Omental fat pad (tissue), 4 donors: ENCODE results near the gene PLXNA4. TPM values are rescaled to one million over a fixed set of nuclear protein-coding genes. Genes with fewer than 3 reads are reported as not detected.

Source experiments
- ATAC-seq: fragments of 150-250 bp; one replicate; pipeline ENCODE4 v1.9.1; 2016; ENCODE audit warnings: mild to moderate bottlenecking, moderate library complexity; ENCODE audit not compliant: low FRiP score
- DNase-seq: peaks from one replicate; pipeline ENCODE4 v3.0.0-alpha.2; 2019; ENCODE audit warnings: low spot score
- CTCF ChIP-seq, 3 donors: fragments of 450-650 bp; IDR thresholded peaks; one replicate each; pipeline ENCODE4 v1.5.1; 2016 to 2017; ENCODE audit warnings: antibody characterized with exemption in 3 of 3, mild to moderate bottlenecking in 3 of 3, moderate library complexity in 2 of 3
- total RNA-seq, 4 donors: library from RNA; depleted of rRNA; stranded (reverse); fragments of >200 nt; gene quantifications; one replicate each; pipeline ENCODE4 v1.1.0, GENCODE V29; 2016

The PLXNA4 gene
- total RNA-seq, 4 donors from 2014 or later = 31.4 to 111 (median 41.9) TPM

- no peak for ATAC-seq
- DNase-seq = no peak
- TF ChIP-seq CTCF (IDR thresholded peaks at IDR 0.05) = no peak
These were observed 247.5 kb downstream of the PLXNA4 start for GRCh38 chr7:132328760-132329159.

GRCh38 chr7:132328047-132328620 is 248.1 kb downstream of the PLXNA4 start:
- ATAC-seq = no peak
- no peak for DNase-seq
- no peak for TF ChIP-seq CTCF (IDR thresholded peaks at IDR 0.05)

- DNase-seq (no peak), ATAC-seq (no peak)
- TF ChIP-seq CTCF (IDR thresholded peaks at IDR 0.05) = no peak
These were observed 249.2 kb downstream of the PLXNA4 start for GRCh38 chr7:132326878-132327589.

- no peak for ATAC-seq
- DNase-seq = no peak
These were observed 253.3 kb downstream of the PLXNA4 start for GRCh38 chr7:132322970-132323369.

GRCh38 chr7:132321387-132321786 is 254.9 kb downstream of the PLXNA4 start:
- TF ChIP-seq CTCF (IDR thresholded peaks at IDR 0.05) = no peak
- ATAC-seq (no peak), DNase-seq (no peak)

More at GRCh38 chr7:132322970-132323369, 253.3 kb downstream of the PLXNA4 start:
- no peak for TF ChIP-seq CTCF (IDR thresholded peaks at IDR 0.05)

- TF ChIP-seq CTCF (IDR thresholded peaks at IDR 0.05) = no peak
- ATAC-seq = no peak
- no peak for DNase-seq
These were observed 256.8 kb downstream of the PLXNA4 start for GRCh38 chr7:132319481-132319880.
